Glutamatergic neuron (in vitro differentiated cells): ENCODE data around the gene NAPA. TPM values are rescaled to one million over a fixed set of nuclear protein-coding genes. Genes with fewer than 3 reads are reported as not detected.
A peak's percentile ranks its signal among the peaks of the same experiment; 100 is the strongest.

ENCODE experiments used
- DNase-seq: peaks from one replicate; pipeline ENCODE4 v3.0.0; 2022
- H3K27ac Mint-ChIP-seq: one replicate; pipeline ENCODE4 v1.8.0; 2020; ENCODE audit warnings: mild to moderate bottlenecking, mixed read lengths, inconsistent platforms; ENCODE audit not compliant: unreplicated experiment
- H3K27me3 Mint-ChIP-seq: one replicate; pipeline ENCODE4 v1.8.0; 2020; ENCODE audit warnings: mild to moderate bottlenecking, moderate library complexity, mixed read lengths, inconsistent platforms; ENCODE audit not compliant: unreplicated experiment
- H3K36me3 Mint-ChIP-seq: one replicate; pipeline ENCODE4 v1.8.0; 2020; ENCODE audit warnings: mild to moderate bottlenecking, mixed read lengths, inconsistent platforms; ENCODE audit not compliant: unreplicated experiment
- H3K4me1 Mint-ChIP-seq: one replicate; pipeline ENCODE4 v1.8.0; 2020; ENCODE audit warnings: mild to moderate bottlenecking, low read depth, mixed read lengths, inconsistent platforms; ENCODE audit not compliant: unreplicated experiment
- H3K4me3 Mint-ChIP-seq: one replicate; pipeline ENCODE4 v1.8.0; 2020; ENCODE audit warnings: mild to moderate bottlenecking, mixed read lengths, inconsistent platforms; ENCODE audit not compliant: unreplicated experiment
- H3K9me3 Mint-ChIP-seq: one replicate; pipeline ENCODE4 v1.8.0; 2020; ENCODE audit warnings: mild to moderate bottlenecking, moderate library complexity, mixed read lengths, inconsistent platforms; ENCODE audit not compliant: unreplicated experiment
- total RNA-seq: library from RNA; stranded (reverse); fragmentation: NEBNext Ultra II Directional; extraction: Animal tissue kit (Norgen Biotek cat#: 25700); gene quantifications from one replicate; pipeline ENCODE4 v1.2.1, GENCODE V29; 2021; ENCODE audit not compliant: unreplicated experiment
- TF ChIP-seq, protein P1 (sequence below): fragments of 200-600 bp; sonication (generic); IDR thresholded peaks from one replicate; pipeline ENCODE4 v1.5.0; 2021; ENCODE audit not compliant: partially characterized antibody, unreplicated experiment

The NAPA gene
- total RNA-seq, 1 donor from 2014 or later, result 262 TPM

DNA sequence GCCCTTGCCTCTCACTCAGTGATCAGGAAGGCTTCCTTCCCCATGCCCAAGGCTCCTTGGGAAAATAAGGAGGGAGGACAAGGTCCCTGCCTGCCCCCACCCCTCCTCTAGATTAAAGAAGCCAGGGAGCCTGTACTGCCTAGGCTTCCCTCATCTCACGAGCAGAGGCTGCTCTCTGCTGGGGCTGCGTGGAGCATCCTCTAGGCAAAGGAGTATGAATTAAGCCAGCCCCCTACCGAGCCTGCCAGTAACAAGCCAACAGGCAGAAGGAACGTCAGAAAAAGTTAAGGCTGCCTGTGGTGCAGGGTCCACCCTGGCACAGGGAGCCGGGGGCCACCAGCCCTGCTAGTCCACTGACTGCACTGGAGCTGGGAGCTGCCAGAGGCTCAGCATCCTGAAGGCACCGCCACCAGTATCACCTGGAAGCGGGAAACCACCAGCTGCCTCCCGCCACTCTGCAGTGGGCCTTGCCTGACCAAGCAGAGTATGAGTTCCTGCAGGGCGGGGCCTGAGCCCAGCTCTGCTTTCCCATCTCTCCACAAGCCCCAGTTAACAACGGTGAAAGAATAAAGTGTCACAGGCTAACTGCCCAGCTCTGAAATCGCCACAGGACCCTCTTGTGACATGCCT is 6.8 kb downstream of the NAPA start:
- H3K36me3 Mint-ChIP-seq, result no peaks in the 10 kb centered on the region
- peaks cover 17% of the 10 kb centered on the region for H3K9me3 Mint-ChIP-seq
- H3K27me3 Mint-ChIP-seq, result peaks cover 21% of the 10 kb centered on the region
- peak overlapping the region; percentile 82 for H3K27ac Mint-ChIP-seq
- DNase-seq, result no peak
- TF ChIP-seq, protein P1, sequence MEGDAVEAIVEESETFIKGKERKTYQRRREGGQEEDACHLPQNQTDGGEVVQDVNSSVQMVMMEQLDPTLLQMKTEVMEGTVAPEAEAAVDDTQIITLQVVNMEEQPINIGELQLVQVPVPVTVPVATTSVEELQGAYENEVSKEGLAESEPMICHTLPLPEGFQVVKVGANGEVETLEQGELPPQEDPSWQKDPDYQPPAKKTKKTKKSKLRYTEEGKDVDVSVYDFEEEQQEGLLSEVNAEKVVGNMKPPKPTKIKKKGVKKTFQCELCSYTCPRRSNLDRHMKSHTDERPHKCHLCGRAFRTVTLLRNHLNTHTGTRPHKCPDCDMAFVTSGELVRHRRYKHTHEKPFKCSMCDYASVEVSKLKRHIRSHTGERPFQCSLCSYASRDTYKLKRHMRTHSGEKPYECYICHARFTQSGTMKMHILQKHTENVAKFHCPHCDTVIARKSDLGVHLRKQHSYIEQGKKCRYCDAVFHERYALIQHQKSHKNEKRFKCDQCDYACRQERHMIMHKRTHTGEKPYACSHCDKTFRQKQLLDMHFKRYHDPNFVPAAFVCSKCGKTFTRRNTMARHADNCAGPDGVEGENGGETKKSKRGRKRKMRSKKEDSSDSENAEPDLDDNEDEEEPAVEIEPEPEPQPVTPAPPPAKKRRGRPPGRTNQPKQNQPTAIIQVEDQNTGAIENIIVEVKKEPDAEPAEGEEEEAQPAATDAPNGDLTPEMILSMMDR, result no peak
- peaks cover 54% of the 10 kb centered on the region for H3K4me1 Mint-ChIP-seq
- H3K4me3 Mint-ChIP-seq, result peak overlapping the region; percentile 73

DNA sequence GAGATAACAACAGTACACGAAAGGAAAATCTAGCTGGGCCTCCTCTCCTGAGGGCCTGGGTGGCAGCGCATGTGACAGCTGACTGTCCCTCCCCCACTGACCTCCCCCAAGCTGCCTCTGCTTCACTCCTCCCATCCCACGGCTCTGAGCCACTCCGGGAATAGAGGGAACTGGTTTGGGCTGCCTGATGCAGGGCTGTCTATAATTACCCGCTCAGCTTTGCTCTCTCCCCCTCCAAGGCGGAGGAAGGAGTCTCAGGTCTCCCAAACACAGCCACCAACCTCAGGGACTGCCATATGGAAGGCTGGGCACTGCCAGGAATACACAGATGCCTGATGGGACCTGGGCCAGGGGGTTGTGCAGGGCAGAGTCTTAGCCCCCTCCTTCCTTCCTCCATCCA is 7.9 kb downstream of the NAPA start:
- H3K9me3 Mint-ChIP-seq, result peaks cover 13% of the 10 kb centered on the region
- H3K27ac Mint-ChIP-seq, result peak overlapping the region; percentile 82
- H3K4me1 Mint-ChIP-seq, result peaks cover 47% of the 10 kb centered on the region
- TF ChIP-seq, protein P1, result no peak
- DNase-seq, result no peak
- H3K36me3 Mint-ChIP-seq, result no peaks in the 10 kb centered on the region
- peak overlapping the region; percentile 73 for H3K4me3 Mint-ChIP-seq
- H3K27me3 Mint-ChIP-seq, result peaks cover 13% of the 10 kb centered on the region

DNA sequence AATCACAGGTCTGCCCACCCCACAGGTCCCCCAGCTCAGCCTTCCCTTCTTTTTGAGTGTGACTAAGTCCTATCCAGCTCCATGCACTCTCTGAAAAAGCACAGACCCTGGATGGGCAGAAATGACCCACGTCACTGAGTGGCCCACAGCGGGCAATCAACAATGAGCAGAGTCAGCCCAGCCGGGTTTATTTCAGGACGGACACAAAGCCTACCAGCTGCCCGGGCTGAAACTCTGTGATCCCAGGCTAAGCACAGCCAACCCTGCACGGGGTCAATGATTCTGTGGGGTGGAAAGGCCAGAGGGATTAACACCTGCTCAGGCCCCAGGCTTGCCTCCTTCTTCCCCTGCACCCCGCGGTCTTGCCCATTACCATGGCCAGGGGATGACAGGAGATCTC is 8.4 kb downstream of the NAPA start:
- Mint-ChIP-seq H3K27ac (peak overlapping the region; percentile 82), H3K4me3 (peak overlapping the region; percentile 73), H3K9me3 (peaks cover 9% of the 10 kb centered on the region), H3K27me3 (peaks cover 7% of the 10 kb centered on the region), H3K4me1 (peaks cover 46% of the 10 kb centered on the region), H3K36me3 (no peaks in the 10 kb centered on the region)
- TF ChIP-seq, protein P1, result no peak
- DNase-seq, result no peak

DNA sequence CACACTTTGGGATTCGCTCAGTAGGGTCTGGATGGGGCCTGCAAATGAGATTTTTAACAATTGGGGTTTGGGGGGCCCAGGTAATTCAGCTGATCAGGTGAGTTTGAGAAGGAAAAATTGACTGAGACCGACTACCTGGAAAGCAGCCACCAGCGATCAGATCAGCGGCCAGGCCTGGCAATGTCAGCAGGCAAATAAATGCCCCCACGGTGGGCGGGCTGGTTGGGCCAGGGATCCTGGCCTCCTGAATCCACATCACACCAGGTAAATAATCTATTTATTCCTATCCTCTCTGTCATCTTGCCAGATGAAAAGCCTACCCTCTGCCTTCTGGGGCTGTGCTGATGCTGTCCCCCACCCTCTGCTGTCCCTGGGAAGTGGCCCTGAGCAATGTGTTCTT is 9.4 kb downstream of the NAPA start:
- no peak overlapping the region for H3K4me3 Mint-ChIP-seq
- peaks cover 42% of the 10 kb centered on the region for H3K4me1 Mint-ChIP-seq
- H3K27ac Mint-ChIP-seq, result no peak overlapping the region
- H3K27me3 Mint-ChIP-seq, result peaks cover 6% of the 10 kb centered on the region
- no peak for DNase-seq
- peaks cover 7% of the 10 kb centered on the region for H3K9me3 Mint-ChIP-seq
- H3K36me3 Mint-ChIP-seq, result no peaks in the 10 kb centered on the region
- TF ChIP-seq, protein P1, result no peak

DNA sequence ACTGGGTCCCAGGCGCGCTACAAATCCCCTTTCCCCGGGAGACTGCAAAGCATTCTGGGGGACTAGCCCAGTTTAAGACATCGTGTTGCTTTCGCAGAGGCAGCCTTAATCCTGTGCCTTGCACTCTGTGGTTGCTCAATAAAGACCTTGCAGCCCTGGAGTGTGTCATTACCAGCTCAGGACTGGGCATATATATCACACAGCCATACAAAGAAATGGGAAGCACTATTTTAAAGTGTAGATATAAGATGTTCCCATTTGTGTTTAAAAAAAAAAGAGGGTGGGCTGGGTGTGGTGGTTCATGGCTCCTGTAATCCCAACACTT is 11.1 kb downstream of the NAPA start:
- peaks cover 45% of the 10 kb centered on the region for H3K4me1 Mint-ChIP-seq
- H3K36me3 Mint-ChIP-seq, result no peaks in the 10 kb centered on the region
- H3K27me3 Mint-ChIP-seq, result peaks cover 8% of the 10 kb centered on the region
- no peak overlapping the region for H3K4me3 Mint-ChIP-seq
- peaks cover 15% of the 10 kb centered on the region for H3K9me3 Mint-ChIP-seq
- no peak for DNase-seq
- no peak overlapping the region for H3K27ac Mint-ChIP-seq
- TF ChIP-seq, protein P1, result no peak
